ENCODE results near the gene ZCCHC7. TPM values are rescaled to one million over a fixed set of nuclear protein-coding genes. Genes with fewer than 3 reads are reported as not detected.

The ZCCHC7 gene
- polyA plus RNA-seq, 2 of the 4 experiments (the other 2 are of a cell fraction) = 15.7 to 30.0 TPM

DNA sequence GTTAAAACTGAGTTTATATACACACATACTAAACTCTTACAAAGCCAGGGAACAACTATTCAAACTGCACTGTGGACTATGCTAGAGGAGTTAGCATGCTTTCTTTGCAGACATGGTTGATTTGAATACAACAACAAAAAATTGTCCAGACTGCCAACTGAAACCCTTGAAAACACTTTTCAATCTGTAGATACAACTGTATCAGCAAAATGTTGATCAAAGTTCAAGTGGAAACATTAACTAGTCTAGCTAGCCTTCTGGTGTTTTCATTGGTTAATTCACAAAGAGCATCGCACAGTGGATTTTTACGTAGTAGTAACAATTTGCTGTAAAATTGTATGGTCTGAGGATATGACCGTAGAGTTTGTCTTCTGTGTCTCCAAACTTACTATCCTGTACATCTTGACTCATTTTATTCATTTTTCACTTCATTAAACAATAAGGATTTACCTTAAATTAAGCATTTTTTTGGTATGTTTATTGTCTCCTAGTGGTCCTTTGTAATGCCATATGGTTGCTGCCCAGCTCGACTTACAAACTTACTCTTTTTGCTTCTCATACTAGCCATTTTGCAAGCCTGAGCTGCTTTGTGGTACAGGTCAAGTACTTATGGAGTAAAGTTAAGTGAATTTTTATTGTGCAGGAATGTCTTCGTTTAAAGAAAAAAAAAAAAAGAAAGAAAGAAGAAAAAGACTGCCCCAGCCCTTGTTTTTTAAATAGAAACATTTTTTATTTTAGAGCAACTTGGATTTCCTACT lies 123.4 kb downstream of the ZCCHC7 start:
- no peaks in the 10 kb centered on the region for H3K9me3 ChIP-seq
- WGBS (ENCODE audit: missing lambda C conversion rate) = 94% methylated on average over 5 of the region's 5 CpGs
- H3K4me3 ChIP-seq = no peak overlapping the region
- TF ChIP-seq MAX (IDR thresholded peaks at IDR 0.05) (no peak), CHD2 (IDR thresholded peaks at IDR 0.05; ENCODE audit: low read length, partially characterized antibody) (no peak), MAFK (IDR thresholded peaks at IDR 0.05; ENCODE audit: partially characterized antibody) (peak; percentile 52)
- H3K4me2 ChIP-seq = no peak overlapping the region
- no peak for ATAC-seq
- POLR2A ChIA-PET = no interaction called here
- DNase-seq (ENCODE audit: low read depth in 1 of 2, low spot score in 1 of 2) = no peak
- peak; percentile 51 for FAIRE-seq
- CTCF ChIA-PET = interaction anchor here (1.4 kb wide), 1 partner anchor 248 kb away, joined by 5 read pairs; no protein-coding TSS in a partner anchor
- no peak overlapping the region for H3K27ac ChIP-seq
- H3K4me1 ChIP-seq = peaks cover 9% of the 10 kb centered on the region

GRCh38 chr9:37246826-37247225 lies 126.5 kb downstream of the ZCCHC7 start:
- Histone ChIP-seq H3K27ac (no peak overlapping the region), H3K4me2 (no peak overlapping the region), H3K4me3 (no peak overlapping the region), H3K4me1 (no peaks in the 10 kb centered on the region), H3K9me3 (no peaks in the 10 kb centered on the region)
- ATAC-seq = no peak
- no peak for TF ChIP-seq ZNF302 (CRISPR knock-in tag; IDR thresholded peaks at IDR 0.05)
- TF ChIP-seq SREBF2 (IDR thresholded peaks at IDR 0.05) = no peak
- no peak for TF ChIP-seq RAD21 (conservative IDR thresholded peaks at IDR 0.05 in 1 of 2, IDR thresholded peaks at IDR 0.05 in 1 of 2)
- TF ChIP-seq CEBPB (IDR thresholded peaks at IDR 0.05) = no peak
- no peak for TF ChIP-seq FOSL2 (IDR thresholded peaks at IDR 0.05)
- no peak for TF ChIP-seq FOSL2 (CRISPR knock-in tag; IDR thresholded peaks at IDR 0.05)
- no peak for TF ChIP-seq CTCF (IDR thresholded peaks at IDR 0.05)
- TF ChIP-seq, protein P1, sequence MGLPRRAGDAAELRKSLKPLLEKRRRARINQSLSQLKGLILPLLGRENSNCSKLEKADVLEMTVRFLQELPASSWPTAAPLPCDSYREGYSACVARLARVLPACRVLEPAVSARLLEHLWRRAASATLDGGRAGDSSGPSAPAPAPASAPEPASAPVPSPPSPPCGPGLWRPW (IDR thresholded peaks at IDR 0.05) = no peak
- no peak for TF ChIP-seq MAZ (IDR thresholded peaks at IDR 0.05; ENCODE audit: borderline replicate concordance, low read depth, low read length)
- TF ChIP-seq SMC3 (IDR thresholded peaks at IDR 0.05) = no peak
- DNase-seq (ENCODE audit: low read depth in 1 of 2, low spot score in 1 of 2) = no peak
- WGBS (ENCODE audit: missing lambda C conversion rate) = 85% methylated on average over 3 of the region's 3 CpGs
- ChIA-PET CTCF (no interaction called here), POLR2A (no interaction called here)
- no peak for FAIRE-seq

DNA sequence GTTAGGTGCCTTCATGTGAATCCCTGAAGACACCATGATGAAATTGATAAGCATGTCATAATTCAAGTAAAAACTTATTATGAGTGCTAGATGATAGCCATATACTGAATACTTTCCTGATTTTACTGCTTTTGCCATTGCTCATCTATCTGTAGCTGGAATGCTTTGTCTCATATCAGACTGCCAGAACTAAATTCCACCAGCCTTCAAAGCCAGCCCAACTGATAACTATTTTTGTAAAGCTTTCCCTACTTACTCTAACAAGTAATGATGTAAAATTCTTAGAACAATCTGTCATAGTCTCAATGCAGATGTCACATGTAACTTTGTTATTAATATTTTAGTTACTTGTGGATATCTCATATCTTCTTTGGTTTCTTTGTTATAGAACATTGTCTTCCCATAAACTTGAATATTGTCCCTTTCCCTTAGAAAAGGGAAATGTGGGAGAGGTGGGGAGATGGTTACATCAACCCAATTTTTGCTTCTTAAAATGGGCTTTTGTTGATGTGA lies 128.3 kb downstream of the ZCCHC7 start:
- no peak for ATAC-seq
- Histone ChIP-seq H3K27ac (no peak overlapping the region), H3K4me1 (no peaks in the 10 kb centered on the region), H3K4me2 (no peak overlapping the region), H3K9me3 (no peaks in the 10 kb centered on the region), H3K4me3 (no peak overlapping the region)
- DNase-seq (ENCODE audit: low read depth in 1 of 2, low spot score in 1 of 2) = no peak
- TF ChIP-seq E2F6 (IDR thresholded peaks at IDR 0.05; ENCODE audit: borderline replicate concordance, low read depth) (no peak), KDM5A (IDR thresholded peaks at IDR 0.05) (no peak), HOXA7 (CRISPR knock-in tag; IDR thresholded peaks at IDR 0.05) (no peak), ZFP36 (IDR thresholded peaks at IDR 0.05; ENCODE audit: borderline replicate concordance, partially characterized antibody) (no peak), JUNB (IDR thresholded peaks at IDR 0.05) (no peak), RAD21 (conservative IDR thresholded peaks at IDR 0.05 in 1 of 2, IDR thresholded peaks at IDR 0.05 in 1 of 2) (no peak), ZSCAN20 (CRISPR knock-in tag; IDR thresholded peaks at IDR 0.05) (no peak), POLR2A (IDR thresholded peaks at IDR 0.05; ENCODE audit: low read length) (no peak), HDAC2 (IDR thresholded peaks at IDR 0.05) (no peak), JUN (IDR thresholded peaks at IDR 0.05) (no peak), FOSL2 (IDR thresholded peaks at IDR 0.05) (no peak), FOSL2 (CRISPR knock-in tag; IDR thresholded peaks at IDR 0.05) (no peak), MAX (IDR thresholded peaks at IDR 0.05) (no peak)
- TF ChIP-seq, protein P2, sequence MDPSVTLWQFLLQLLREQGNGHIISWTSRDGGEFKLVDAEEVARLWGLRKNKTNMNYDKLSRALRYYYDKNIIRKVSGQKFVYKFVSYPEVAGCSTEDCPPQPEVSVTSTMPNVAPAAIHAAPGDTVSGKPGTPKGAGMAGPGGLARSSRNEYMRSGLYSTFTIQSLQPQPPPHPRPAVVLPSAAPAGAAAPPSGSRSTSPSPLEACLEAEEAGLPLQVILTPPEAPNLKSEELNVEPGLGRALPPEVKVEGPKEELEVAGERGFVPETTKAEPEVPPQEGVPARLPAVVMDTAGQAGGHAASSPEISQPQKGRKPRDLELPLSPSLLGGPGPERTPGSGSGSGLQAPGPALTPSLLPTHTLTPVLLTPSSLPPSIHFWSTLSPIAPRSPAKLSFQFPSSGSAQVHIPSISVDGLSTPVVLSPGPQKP (IDR thresholded peaks at IDR 0.05; ENCODE audit: low read depth, low read length) = no peak
- TF ChIP-seq, protein P3, sequence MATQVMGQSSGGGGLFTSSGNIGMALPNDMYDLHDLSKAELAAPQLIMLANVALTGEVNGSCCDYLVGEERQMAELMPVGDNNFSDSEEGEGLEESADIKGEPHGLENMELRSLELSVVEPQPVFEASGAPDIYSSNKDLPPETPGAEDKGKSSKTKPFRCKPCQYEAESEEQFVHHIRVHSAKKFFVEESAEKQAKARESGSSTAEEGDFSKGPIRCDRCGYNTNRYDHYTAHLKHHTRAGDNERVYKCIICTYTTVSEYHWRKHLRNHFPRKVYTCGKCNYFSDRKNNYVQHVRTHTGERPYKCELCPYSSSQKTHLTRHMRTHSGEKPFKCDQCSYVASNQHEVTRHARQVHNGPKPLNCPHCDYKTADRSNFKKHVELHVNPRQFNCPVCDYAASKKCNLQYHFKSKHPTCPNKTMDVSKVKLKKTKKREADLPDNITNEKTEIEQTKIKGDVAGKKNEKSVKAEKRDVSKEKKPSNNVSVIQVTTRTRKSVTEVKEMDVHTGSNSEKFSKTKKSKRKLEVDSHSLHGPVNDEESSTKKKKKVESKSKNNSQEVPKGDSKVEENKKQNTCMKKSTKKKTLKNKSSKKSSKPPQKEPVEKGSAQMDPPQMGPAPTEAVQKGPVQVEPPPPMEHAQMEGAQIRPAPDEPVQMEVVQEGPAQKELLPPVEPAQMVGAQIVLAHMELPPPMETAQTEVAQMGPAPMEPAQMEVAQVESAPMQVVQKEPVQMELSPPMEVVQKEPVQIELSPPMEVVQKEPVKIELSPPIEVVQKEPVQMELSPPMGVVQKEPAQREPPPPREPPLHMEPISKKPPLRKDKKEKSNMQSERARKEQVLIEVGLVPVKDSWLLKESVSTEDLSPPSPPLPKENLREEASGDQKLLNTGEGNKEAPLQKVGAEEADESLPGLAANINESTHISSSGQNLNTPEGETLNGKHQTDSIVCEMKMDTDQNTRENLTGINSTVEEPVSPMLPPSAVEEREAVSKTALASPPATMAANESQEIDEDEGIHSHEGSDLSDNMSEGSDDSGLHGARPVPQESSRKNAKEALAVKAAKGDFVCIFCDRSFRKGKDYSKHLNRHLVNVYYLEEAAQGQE (IDR thresholded peaks at IDR 0.05) = no peak
- ChIA-PET CTCF (interaction anchor here (1.0 to 1.3 kb wide), 2 partner anchors 9 to 252 kb away, joined by 3 to 4 read pairs; no protein-coding TSS in a partner anchor), POLR2A (no interaction called here)
- FAIRE-seq = no peak
